Measurements from ENCODE around the gene MAGEA1. TPM values are rescaled to one million over a fixed set of nuclear protein-coding genes. Genes with fewer than 3 reads are reported as not detected.

MAGEA1 gene
- total RNA-seq, 4 donors from 2014 or later, result not detected

GRCh38 chrX:153184787-153185186 lies 5.7 kb downstream of the MAGEA1 start:
- no peak for TF ChIP-seq CTCF (IDR thresholded peaks at IDR 0.05; ENCODE audit: low read depth)

DNA sequence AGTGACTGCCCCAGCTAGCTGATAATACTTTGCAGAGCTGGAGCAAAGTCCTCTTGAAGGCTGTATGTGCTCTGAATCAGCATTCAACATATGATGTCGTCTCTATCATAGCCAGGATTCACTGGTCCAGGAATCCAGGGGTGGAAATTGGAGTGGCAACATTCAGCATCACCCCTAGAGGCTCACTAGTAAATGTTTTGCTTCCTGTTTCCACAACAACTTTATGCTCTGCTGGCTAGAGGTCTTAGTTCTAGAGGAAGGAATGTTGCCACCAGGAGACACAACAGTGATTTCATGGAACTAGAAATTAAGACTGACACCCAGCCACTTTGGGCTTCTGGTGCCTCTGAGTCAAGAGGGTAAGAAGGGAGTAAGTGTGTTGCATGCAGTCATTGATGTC lies 11.3 kb downstream of the MAGEA1 start:
- TF ChIP-seq CTCF (IDR thresholded peaks at IDR 0.05; ENCODE audit: low read depth), result no peak

DNA sequence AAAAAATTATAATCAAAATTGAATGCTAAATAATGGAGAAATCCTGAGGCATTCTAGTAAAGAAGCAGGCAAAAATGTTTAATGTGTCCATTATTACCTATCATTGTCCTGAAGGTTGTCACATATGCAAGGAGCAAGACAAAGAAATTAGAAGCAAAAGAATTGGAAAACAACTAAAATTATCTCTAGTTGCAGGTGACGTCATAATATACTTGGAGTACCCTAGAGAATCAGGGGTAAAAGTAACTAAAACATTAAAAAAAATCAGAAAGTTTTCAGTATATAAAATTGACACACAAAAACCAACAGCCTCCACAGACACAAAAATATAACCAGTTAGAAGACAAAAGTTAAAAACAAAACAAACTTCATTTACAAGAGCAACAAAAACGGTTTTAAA lies 21.4 kb downstream of the MAGEA1 start:
- TF ChIP-seq CTCF (IDR thresholded peaks at IDR 0.05; ENCODE audit: low read depth), result no peak

DNA sequence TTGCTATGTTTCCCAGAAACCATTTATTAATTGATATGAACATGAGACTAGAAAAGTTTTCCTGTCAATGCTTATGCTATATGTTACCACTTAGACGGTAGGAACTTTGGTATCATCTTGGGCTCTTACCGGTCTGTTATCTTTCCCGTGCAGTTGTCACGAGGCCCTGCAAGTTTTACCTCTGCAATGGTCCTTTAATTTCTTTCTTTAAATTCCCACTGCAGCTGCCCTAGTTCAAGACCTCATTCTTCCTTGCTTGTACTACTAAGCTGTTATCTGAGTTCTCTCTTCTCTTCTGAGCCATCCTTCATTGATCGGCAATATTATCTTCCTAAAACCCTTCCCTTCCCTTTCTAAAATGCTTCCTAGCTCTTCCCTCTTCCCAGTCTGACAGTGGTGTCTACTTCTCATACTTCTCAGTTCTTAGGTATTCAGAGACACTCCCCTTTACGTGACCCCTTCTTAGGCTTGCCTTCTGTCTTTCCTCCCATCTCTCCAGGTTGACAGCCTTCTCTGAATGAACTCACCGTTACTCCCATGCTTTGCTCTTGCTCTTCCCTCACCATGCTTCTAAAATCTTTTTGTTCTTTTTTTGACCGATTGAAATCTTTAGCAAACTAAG lies 27.5 kb downstream of the MAGEA1 start:
- TF ChIP-seq CTCF (IDR thresholded peaks at IDR 0.05; ENCODE audit: low read depth), result no peak

DNA sequence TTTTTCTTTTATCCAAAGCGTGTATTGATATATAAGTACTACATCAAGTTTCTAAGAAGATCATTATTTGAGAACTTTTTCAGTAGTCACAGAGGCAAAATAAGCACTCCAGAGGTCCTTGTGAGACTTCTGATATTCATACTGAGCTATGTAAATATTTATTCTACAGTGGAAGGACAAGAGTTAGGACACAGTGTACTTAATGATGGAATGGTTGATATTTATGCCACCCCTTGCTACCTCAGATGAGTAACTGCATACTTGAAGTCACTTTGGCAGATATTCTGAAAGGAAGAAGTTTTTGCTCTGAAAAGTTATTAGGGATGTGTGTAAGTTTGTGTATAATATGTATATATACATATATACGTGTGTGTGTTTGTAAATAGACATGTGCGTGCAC lies 30.3 kb downstream of the MAGEA1 start:
- TF ChIP-seq CTCF (IDR thresholded peaks at IDR 0.05; ENCODE audit: low read depth), result no peak

GRCh38 chrX:153214934-153215333 lies 35.9 kb downstream of the MAGEA1 start:
- no peak for TF ChIP-seq CTCF (IDR thresholded peaks at IDR 0.05; ENCODE audit: low read depth)

DNA sequence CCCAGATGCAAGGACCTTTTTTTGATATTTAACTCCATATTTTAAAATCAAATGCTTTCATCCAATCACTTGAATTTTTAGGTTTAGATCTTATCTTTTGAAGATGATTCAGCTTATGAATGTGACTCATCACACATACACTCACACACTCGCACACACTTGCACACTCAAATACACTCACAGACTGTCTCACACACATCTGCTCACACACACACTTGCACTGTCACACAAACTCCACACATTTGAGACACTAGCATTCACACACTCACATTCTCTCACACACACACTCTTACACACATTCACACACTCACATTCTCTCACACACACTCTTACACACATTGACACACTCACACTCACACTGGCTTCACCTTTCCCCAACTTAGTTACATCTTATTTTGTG lies 37.8 kb downstream of the MAGEA1 start:
- no peak for TF ChIP-seq CTCF (IDR thresholded peaks at IDR 0.05; ENCODE audit: low read depth)
